ENCODE measurements around the gene GPR142.

GPR142 gene

DNA sequence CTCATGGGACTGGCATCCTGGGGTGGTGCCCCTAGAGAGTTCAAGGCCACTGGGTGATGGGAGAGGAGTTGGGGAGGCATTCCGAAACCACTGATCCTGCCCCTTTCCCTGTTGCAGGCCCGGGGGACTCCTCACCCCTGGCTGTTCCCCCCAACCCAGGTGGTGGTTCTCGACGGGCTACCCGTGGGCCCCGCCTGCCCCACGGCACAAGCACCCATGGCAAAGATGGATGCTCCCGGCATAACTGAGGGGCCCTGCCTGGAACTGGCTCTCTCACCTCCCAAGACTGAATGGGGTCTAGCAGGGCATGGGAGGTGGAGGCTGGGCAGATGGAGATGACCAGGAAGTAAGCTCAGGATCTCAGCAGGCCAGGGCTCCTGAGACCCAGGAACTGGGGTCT, 12.2 kb upstream of the GPR142 start:
- WGBS (ENCODE audit: insufficient coverage, insufficient read length) = no CpG with 5 or more reads among the region's 8 CpGs
- peaks cover 54% of the 10 kb centered on the region for H3K27me3 ChIP-seq (ENCODE audit: control insufficient read depth, insufficient read depth, low read length)

DNA sequence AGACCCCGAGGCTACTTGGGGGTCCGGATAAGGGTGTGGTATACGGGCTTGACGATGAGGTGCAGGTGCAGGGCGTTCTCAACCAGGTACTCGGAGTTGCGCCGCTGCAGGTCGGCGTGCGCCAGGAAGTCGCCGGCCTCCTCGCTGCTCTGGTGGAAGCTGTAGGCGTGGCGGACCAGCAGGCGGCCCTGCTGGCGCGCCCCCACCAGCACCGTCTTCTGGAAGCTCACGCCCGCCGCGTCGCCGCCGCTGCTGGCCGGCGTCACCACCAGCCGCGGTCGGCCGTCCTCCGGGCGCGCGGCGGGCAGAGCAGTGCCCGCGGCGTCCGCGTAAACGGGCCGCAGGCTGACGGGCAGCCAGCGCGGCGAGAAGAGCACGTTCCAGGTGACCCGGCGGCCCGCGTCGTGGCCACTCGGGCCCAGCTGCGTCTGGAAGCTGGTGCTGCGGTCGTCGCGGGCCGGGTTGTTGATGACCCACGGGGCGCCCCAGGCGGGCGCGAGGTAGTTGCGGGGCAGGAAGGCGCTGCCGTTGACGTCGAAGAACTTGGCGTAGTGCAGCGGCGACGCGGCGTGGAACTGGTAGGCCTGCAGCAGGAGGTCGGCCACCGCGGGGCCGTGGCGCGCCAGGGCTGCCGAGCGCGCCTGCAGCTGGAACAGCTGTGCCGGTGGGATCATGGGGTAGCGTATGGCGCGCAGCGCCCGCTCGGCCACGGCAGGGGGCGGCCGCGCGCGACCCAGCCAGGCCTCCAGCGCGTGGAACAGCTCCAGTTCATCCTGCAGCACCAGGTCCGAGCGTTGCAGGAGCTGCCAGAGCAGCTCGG, 10.4 kb upstream of the GPR142 start:
- WGBS (ENCODE audit: insufficient coverage, insufficient read length) = no CpG with 5 or more reads among the region's 105 CpGs
- H3K27me3 ChIP-seq (ENCODE audit: control insufficient read depth, insufficient read depth, low read length) = peaks cover 49% of the 10 kb centered on the region
- peak overlapping the region; percentile 33; the same call in 1 of the 2 replicates for H3K4me3 ChIP-seq (ENCODE audit: low read length)
- H3K27ac ChIP-seq (ENCODE audit: low read length) = no peak overlapping the region
- H3K4me1 ChIP-seq (ENCODE audit: control insufficient read depth, insufficient read depth, low read length) = peaks cover 7% of the 10 kb centered on the region
- DNase-seq (ENCODE audit: low read depth, low spot score) = no peak
- no peaks in the 10 kb centered on the region for H3K9me3 ChIP-seq (ENCODE audit: control insufficient read depth, insufficient read depth, low read length)
- H3K36me3 ChIP-seq (ENCODE audit: control insufficient read depth, insufficient read depth, low read length) = no peaks in the 10 kb centered on the region

More for the DNA sequence above, 12.2 kb upstream of the GPR142 start:
- no peak for DNase-seq (ENCODE audit: low read depth, low spot score)
- H3K27ac ChIP-seq (ENCODE audit: low read length) = no peak overlapping the region
- no peak overlapping the region for H3K4me3 ChIP-seq (ENCODE audit: low read length)
- no peaks in the 10 kb centered on the region for H3K9me3 ChIP-seq (ENCODE audit: control insufficient read depth, insufficient read depth, low read length)
- peaks cover 4% of the 10 kb centered on the region for H3K4me1 ChIP-seq (ENCODE audit: control insufficient read depth, insufficient read depth, low read length)
- H3K36me3 ChIP-seq (ENCODE audit: control insufficient read depth, insufficient read depth, low read length) = no peaks in the 10 kb centered on the region

DNA sequence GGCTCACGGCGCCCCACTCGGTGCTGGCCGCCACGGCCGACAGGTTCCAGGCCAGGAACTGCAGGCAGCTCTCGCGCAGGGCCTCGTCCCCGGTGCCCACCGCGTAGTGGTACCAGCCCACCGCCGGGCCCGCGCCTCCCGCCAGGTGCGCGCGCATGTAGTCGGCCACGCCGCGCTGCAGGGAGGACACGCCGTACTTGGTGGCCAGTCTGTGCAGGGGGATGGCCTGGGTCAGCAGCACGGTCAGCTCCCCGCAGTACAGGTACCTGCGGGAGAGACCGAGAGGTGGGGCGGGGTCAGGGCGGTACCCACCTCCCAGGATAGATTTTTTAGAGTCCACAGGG, 9.9 kb upstream of the GPR142 start:
- Histone ChIP-seq H3K4me3 (ENCODE audit: low read length) (peak overlapping the region; percentile 33; the same call in 1 of the 2 replicates), H3K4me1 (ENCODE audit: control insufficient read depth, insufficient read depth, low read length) (peaks cover 8% of the 10 kb centered on the region), H3K36me3 (ENCODE audit: control insufficient read depth, insufficient read depth, low read length) (no peaks in the 10 kb centered on the region), H3K9me3 (ENCODE audit: control insufficient read depth, insufficient read depth, low read length) (no peaks in the 10 kb centered on the region), H3K27me3 (ENCODE audit: control insufficient read depth, insufficient read depth, low read length) (peaks cover 43% of the 10 kb centered on the region), H3K27ac (ENCODE audit: low read length) (no peak overlapping the region)
- WGBS (ENCODE audit: insufficient coverage, insufficient read length) = no CpG with 5 or more reads among the region's 32 CpGs
- DNase-seq (ENCODE audit: low read depth, low spot score) = no peak

DNA sequence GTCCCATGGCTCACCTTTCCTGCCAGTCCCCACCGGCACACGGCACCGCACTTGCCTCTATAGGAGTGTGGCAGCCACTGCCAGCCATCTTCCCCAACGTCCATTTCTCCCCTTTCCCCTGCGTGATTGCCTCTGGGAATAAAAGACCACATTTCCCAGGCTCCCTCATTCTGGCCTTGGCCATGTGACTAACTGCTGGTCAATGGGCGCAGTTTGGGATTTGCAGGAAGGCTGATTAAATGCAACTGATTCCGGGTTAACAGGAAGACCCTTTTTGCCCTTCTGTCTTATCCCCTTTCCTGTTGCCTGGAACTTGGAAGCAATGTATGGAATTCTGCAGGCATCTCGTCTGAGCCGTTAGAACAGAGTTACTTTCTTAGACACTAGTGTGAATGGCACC, 8.6 kb upstream of the GPR142 start:
- H3K27ac ChIP-seq (ENCODE audit: low read length) = no peak overlapping the region
- peaks cover 35% of the 10 kb centered on the region; the same call in 1 of the 2 replicates for H3K27me3 ChIP-seq (ENCODE audit: control insufficient read depth, insufficient read depth, low read length)
- DNase-seq (ENCODE audit: low read depth, low spot score) = no peak
- no CpG with 5 or more reads among the region's 9 CpGs for WGBS (ENCODE audit: insufficient coverage, insufficient read length)
- no peaks in the 10 kb centered on the region for H3K9me3 ChIP-seq (ENCODE audit: control insufficient read depth, insufficient read depth, low read length)
- H3K36me3 ChIP-seq (ENCODE audit: control insufficient read depth, insufficient read depth, low read length) = no peaks in the 10 kb centered on the region
- H3K4me1 ChIP-seq (ENCODE audit: control insufficient read depth, insufficient read depth, low read length) = peaks cover 12% of the 10 kb centered on the region
- H3K4me3 ChIP-seq (ENCODE audit: low read length) = no peak overlapping the region

DNA sequence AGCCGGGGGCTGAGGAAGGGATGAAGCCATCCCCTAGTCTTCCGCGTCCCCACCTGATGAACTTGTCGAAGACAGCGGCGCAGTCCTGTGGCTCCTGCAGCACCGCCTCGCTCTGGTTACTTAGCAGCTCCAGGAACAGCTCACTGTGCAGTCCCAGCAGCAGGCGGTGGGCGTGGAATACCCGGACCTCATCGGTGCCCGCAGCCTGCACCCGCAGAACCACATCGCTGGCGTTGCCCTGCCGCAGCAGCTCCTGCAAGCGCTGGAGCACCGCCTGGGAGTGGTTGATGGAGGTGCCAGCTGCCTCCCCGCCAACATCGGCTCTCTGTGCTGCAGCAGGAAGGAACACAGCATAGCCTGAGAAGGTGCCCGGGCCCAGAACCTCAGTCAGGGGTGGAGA, 7.4 kb upstream of the GPR142 start:
- Histone ChIP-seq H3K9me3 (ENCODE audit: control insufficient read depth, insufficient read depth, low read length) (no peaks in the 10 kb centered on the region), H3K4me1 (ENCODE audit: control insufficient read depth, insufficient read depth, low read length) (peaks cover 12% of the 10 kb centered on the region), H3K27ac (ENCODE audit: low read length) (no peak overlapping the region), H3K4me3 (ENCODE audit: low read length) (no peak overlapping the region), H3K27me3 (ENCODE audit: control insufficient read depth, insufficient read depth, low read length) (peaks cover 28% of the 10 kb centered on the region; the same call in 1 of the 2 replicates), H3K36me3 (ENCODE audit: control insufficient read depth, insufficient read depth, low read length) (no peaks in the 10 kb centered on the region)
- WGBS (ENCODE audit: insufficient coverage, insufficient read length) = no CpG with 5 or more reads among the region's 22 CpGs
- DNase-seq (ENCODE audit: low read depth, low spot score) = no peak

GRCh38 chr17:74360899-74361229, 6.4 kb upstream of the GPR142 start:
- WGBS (ENCODE audit: insufficient coverage, insufficient read length) = no CpG with 5 or more reads among the region's 7 CpGs
- Histone ChIP-seq H3K36me3 (ENCODE audit: control insufficient read depth, insufficient read depth, low read length) (no peaks in the 10 kb centered on the region), H3K9me3 (ENCODE audit: control insufficient read depth, insufficient read depth, low read length) (no peaks in the 10 kb centered on the region), H3K4me3 (ENCODE audit: low read length) (no peak overlapping the region), H3K27me3 (ENCODE audit: control insufficient read depth, insufficient read depth, low read length) (peaks cover 19% of the 10 kb centered on the region; the same call in 1 of the 2 replicates), H3K4me1 (ENCODE audit: control insufficient read depth, insufficient read depth, low read length) (peaks cover 12% of the 10 kb centered on the region), H3K27ac (ENCODE audit: low read length) (no peak overlapping the region)
- no peak for DNase-seq (ENCODE audit: low read depth, low spot score)

GRCh38 chr17:74361230-74362068, 5.9 kb upstream of the GPR142 start, which contains the start of gene BTBD17:
BTBD17 (minus strand) TSS chr17:74361868; CDS start chr17:74361819, 49 bp downstream.
- H3K9me3 ChIP-seq (ENCODE audit: control insufficient read depth, insufficient read depth, low read length) = no peaks in the 10 kb centered on the region
- H3K4me1 ChIP-seq (ENCODE audit: control insufficient read depth, insufficient read depth, low read length) = peaks cover 12% of the 10 kb centered on the region
- DNase-seq (ENCODE audit: low read depth, low spot score) = no peak
- WGBS (ENCODE audit: insufficient coverage, insufficient read length) = no CpG with 5 or more reads among the region's 28 CpGs
- H3K36me3 ChIP-seq (ENCODE audit: control insufficient read depth, insufficient read depth, low read length) = no peaks in the 10 kb centered on the region
- H3K4me3 ChIP-seq (ENCODE audit: low read length) = peak within 1 kb of the TSS; percentile 12; the same call in 1 of the 2 replicates
- peaks cover 13% of the 10 kb centered on the region; the same call in 1 of the 2 replicates for H3K27me3 ChIP-seq (ENCODE audit: control insufficient read depth, insufficient read depth, low read length)
- no peak within 1 kb of the TSS for H3K27ac ChIP-seq (ENCODE audit: low read length)

GRCh38 chr17:74362069-74362405, 5.3 kb upstream of the GPR142 start:
- Histone ChIP-seq H3K27ac (ENCODE audit: low read length) (no peak overlapping the region), H3K36me3 (ENCODE audit: control insufficient read depth, insufficient read depth, low read length) (no peaks in the 10 kb centered on the region), H3K27me3 (ENCODE audit: control insufficient read depth, insufficient read depth, low read length) (peaks cover 9% of the 10 kb centered on the region; the same call in 1 of the 2 replicates), H3K4me3 (ENCODE audit: low read length) (no peak overlapping the region), H3K4me1 (ENCODE audit: control insufficient read depth, insufficient read depth, low read length) (peaks cover 12% of the 10 kb centered on the region), H3K9me3 (ENCODE audit: control insufficient read depth, insufficient read depth, low read length) (no peaks in the 10 kb centered on the region)
- no CpG with 5 or more reads among the region's 9 CpGs for WGBS (ENCODE audit: insufficient coverage, insufficient read length)
- no peak for DNase-seq (ENCODE audit: low read depth, low spot score)

GRCh38 chr17:74362810-74363498, 4.4 kb upstream of the GPR142 start:
- no peak for DNase-seq (ENCODE audit: low read depth, low spot score)
- no peak overlapping the region for H3K27ac ChIP-seq (ENCODE audit: low read length)

More at GRCh38 chr17:74362810-74363498, 4.4 kb upstream of the GPR142 start:
- Histone ChIP-seq H3K36me3 (ENCODE audit: control insufficient read depth, insufficient read depth, low read length) (no peaks in the 10 kb centered on the region), H3K4me1 (ENCODE audit: control insufficient read depth, insufficient read depth, low read length) (peaks cover 9% of the 10 kb centered on the region; the same call in 1 of the 2 replicates), H3K4me3 (ENCODE audit: low read length) (no peak overlapping the region), H3K9me3 (ENCODE audit: control insufficient read depth, insufficient read depth, low read length) (no peaks in the 10 kb centered on the region), H3K27me3 (ENCODE audit: control insufficient read depth, insufficient read depth, low read length) (peaks cover 1% of the 10 kb centered on the region; the same call in 1 of the 2 replicates)
- WGBS (ENCODE audit: insufficient coverage, insufficient read length) = no CpG with 5 or more reads among the region's 14 CpGs
